ENCODE measurements around the gene HAX1. TPM values are rescaled to one million over a fixed set of nuclear protein-coding genes. Genes with fewer than 3 reads are reported as not detected.
A peak's percentile ranks its signal among the peaks of the same experiment; 100 is the strongest.
"Not testable (repeated sequence)": the region's sequence is repeated elsewhere in the genome, so short reads cannot be mapped to it uniquely, and the experiment has no call there.

Gene HAX1
- total RNA-seq, 2 experiments from 2014 or later, result 141 to 142 TPM

DNA sequence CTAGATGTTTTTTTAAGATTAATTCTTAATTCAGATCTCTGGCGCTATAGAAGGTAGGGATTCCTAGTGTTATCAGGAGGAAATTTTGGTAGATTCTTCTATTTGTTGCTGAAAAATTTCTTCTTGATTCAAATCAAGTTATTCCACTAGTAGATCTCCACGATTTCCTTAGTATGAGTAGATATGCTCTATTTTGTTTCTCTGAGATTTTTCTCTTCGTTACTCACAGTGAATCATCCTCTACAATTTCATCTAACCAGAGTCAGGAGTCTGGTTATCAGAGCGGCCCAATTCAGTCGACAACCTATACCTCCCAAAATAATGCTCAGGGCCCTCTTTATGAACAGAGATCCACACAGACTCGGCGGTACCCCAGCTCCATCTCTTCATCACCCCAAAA is 18.8 kb upstream of the HAX1 start:
- H3K27ac Mint-ChIP-seq, result no peak overlapping the region
- ChIA-PET POLR2A (no interaction called here), CTCF (interaction anchor here (0.7 kb wide), 1 partner anchor 23 kb away, joined by 3 read pairs; no protein-coding TSS in a partner anchor)
- peaks cover 79% of the 10 kb centered on the region for H3K36me3 Mint-ChIP-seq (ENCODE audit: low read depth)
- no peaks in the 10 kb centered on the region for H3K4me1 Mint-ChIP-seq
- H3K4me3 Mint-ChIP-seq, result no peak overlapping the region
- no peak for DNase-seq
- no peaks in the 10 kb centered on the region for H3K9me3 Mint-ChIP-seq
- H3K27me3 Mint-ChIP-seq, result no peaks in the 10 kb centered on the region

DNA sequence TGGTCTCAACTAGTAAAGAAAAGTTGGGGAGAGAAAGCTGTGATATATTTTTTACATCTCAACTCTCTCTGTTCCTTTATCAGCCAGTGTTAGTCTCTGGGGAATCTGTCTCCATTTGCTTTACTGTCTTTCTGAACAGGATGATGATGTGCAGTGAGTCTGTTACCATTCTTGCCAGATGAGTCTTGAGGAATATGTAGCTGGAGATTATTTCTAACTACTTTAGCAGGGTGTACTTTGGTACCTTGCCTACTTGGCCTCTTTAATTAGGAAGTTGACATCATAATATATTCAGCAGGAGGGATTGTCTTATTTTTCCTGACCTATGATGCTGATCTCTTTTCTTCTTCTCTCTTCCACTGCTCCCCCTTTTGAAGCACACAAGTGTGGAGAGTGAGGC is 15.7 kb upstream of the HAX1 start:
- CTCF ChIA-PET, result interaction anchor here (1.1 kb wide), 1 partner anchor 57 kb away, joined by 3 read pairs; no protein-coding TSS in a partner anchor
- Mint-ChIP-seq H3K4me1 (no peaks in the 10 kb centered on the region), H3K9me3 (no peaks in the 10 kb centered on the region), H3K36me3 (ENCODE audit: low read depth) (peaks cover 79% of the 10 kb centered on the region), H3K4me3 (no peak overlapping the region), H3K27me3 (no peaks in the 10 kb centered on the region), H3K27ac (no peak overlapping the region)
- DNase-seq, result no peak
- POLR2A ChIA-PET, result interaction anchor here (0.7 to 1.2 kb wide), 3 partner anchors 11 to 36 kb away, joined by 3 to 4 read pairs (median 3); partner anchors contain the start of gene UBAP2L

DNA sequence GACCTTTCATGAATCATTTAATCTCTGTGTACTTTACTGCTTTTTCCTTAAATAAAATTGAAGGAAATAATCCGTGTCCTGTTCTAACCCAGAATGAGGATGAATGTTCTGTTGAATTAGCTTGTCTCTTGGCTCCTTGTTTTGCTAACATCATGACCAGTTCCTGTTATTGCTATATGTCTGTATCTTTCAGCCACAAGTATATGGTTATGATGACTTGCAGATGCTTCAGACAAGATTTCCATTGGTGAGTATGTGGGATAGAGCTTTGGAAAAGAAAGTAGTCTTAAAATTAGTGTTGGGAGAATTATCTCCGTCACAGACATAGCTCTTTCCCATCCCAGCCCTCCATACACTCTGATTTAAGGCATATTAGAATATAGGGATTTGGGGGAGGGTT is 13.6 kb upstream of the HAX1 start:
- POLR2A ChIA-PET, result interaction anchor here (0.6 to 1.0 kb wide), 3 partner anchors 38 to 98 kb away, joined by 3 read pairs; partner anchors contain the start of gene UBAP2L

DNA sequence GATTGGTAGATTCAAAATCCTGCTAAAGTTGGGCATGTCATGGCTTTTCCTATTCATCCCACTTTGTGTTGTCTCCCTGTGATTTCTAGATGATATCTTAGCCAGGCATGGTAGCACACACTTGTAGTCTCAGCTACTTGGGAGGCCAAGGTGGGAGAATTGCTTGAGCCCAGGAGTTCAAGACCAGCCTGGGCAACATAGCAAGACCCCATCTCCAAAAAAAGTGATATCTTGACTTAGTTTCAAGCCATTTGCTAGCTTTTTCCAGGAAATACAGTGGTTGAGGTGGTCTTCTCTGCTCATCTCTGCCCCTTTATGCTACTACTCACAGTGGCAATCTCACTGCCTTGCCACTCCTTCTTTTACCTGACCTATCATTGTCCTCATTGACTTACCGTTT is 12.3 kb upstream of the HAX1 start:
- CTCF ChIA-PET, result interaction anchor here (2.9 kb wide), 1 partner anchor 75 kb away, joined by 10 read pairs; no protein-coding TSS in a partner anchor
- peaks cover 20% of the 10 kb centered on the region for H3K4me1 Mint-ChIP-seq
- POLR2A ChIA-PET, result interaction anchor here (1.0 kb wide), 1 partner anchor 40 kb away, joined by 3 read pairs; the partner anchor contains the start of gene UBAP2L
- H3K27me3 Mint-ChIP-seq, result no peaks in the 10 kb centered on the region
- H3K27ac Mint-ChIP-seq, result no peak overlapping the region
- no peak for DNase-seq
- H3K36me3 Mint-ChIP-seq (ENCODE audit: low read depth), result peaks cover 91% of the 10 kb centered on the region
- no peak overlapping the region for H3K4me3 Mint-ChIP-seq
- no peaks in the 10 kb centered on the region for H3K9me3 Mint-ChIP-seq

More for the DNA sequence above, 13.6 kb upstream of the HAX1 start:
- H3K9me3 Mint-ChIP-seq, result no peaks in the 10 kb centered on the region
- DNase-seq, result no peak
- H3K36me3 Mint-ChIP-seq (ENCODE audit: low read depth), result peaks cover 92% of the 10 kb centered on the region
- H3K27ac Mint-ChIP-seq, result no peak overlapping the region
- H3K4me1 Mint-ChIP-seq, result peaks cover 8% of the 10 kb centered on the region
- no peaks in the 10 kb centered on the region for H3K27me3 Mint-ChIP-seq
- CTCF ChIA-PET, result interaction anchor here (0.6 to 2.9 kb wide), 6 partner anchors 13 to 275 kb away, joined by 3 to 10 read pairs (median 3); no protein-coding TSS in a partner anchor
- no peak overlapping the region for H3K4me3 Mint-ChIP-seq

DNA sequence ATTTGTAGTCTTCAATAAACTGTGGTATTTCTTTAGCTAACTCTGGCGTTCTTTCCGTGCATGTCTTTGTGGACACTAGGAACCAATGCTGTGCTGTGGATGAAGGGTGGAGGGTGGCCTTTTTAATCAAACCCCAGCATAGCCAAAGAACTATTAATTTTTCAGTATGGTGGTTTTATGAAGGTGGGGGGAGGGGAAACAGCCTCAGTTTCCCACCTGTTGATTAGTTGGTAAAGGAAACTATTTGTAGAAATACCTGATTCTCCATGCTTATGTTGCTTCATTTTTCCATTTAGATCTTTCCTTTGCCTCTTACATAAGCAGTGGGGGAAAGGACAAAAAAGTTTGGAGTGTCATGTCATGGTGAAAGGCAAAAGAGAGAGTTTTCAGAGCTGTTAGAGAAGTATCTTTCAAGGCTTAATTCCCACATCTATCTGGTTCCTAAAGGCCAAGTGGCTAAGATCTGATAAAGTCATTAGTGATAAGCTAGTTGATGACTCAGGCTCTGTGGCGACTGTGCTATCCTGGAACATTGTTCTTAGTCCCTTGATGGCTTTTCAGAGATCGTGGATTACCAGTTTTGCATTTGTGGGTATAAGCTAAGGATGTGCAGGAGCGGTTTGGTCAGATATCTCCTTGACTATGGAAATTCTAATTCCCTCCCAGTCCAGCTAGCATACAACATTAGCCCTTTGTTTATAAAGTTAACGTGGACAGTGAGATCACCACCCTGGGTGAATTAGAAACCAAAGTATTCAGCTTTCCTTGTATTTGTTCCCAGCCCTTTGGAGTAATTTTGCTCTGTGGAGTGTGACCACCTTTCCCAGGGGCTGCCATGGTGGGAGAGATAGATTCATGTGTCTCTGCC is 8.7 kb upstream of the HAX1 start:
- H3K36me3 Mint-ChIP-seq (ENCODE audit: low read depth), result peaks cover 69% of the 10 kb centered on the region
- DNase-seq, result no peak
- peaks cover 29% of the 10 kb centered on the region for H3K4me1 Mint-ChIP-seq
- POLR2A ChIA-PET, result interaction anchor here (0.9 to 3.5 kb wide), 4 partner anchors 10 to 83 kb away, joined by 3 to 15 read pairs (median 5); partner anchors contain the start of gene UBAP2L
- peak overlapping the region; percentile 45 for H3K27ac Mint-ChIP-seq
- CTCF ChIA-PET, result interaction anchor here (0.9 to 1.8 kb wide), 3 partner anchors 13 to 71 kb away, joined by 4 to 6 read pairs (median 5); no protein-coding TSS in a partner anchor
- H3K4me3 Mint-ChIP-seq, result no peak overlapping the region
- no peaks in the 10 kb centered on the region for H3K9me3 Mint-ChIP-seq
- H3K27me3 Mint-ChIP-seq, result no peaks in the 10 kb centered on the region

DNA sequence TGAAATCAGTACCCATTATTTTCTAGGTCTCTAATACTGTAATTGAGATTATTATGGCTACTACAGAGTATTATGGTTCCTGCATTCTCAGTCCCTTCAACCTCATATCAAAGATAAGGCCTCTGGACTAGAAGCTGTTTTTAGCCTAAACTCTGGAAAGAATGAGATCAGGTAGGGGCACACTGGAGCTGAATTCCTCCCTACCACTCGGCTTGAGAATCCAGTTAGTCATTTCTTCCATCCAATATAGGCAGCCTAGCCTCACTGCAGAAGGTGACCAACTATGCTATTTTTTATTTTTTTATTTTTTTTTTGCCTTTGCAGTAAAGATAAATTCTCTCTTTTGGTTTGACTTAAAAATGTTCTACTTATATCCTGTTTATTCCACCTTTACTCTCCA is 8.0 kb upstream of the HAX1 start:
- no peak overlapping the region for H3K4me3 Mint-ChIP-seq
- POLR2A ChIA-PET, result interaction anchor here (1.3 to 3.5 kb wide), 3 partner anchors 19 to 83 kb away, joined by 3 to 15 read pairs (median 7); partner anchors contain the start of gene UBAP2L
- CTCF ChIA-PET, result interaction anchor here (1.8 kb wide), 1 partner anchor 12 kb away, joined by 4 read pairs; no protein-coding TSS in a partner anchor
- H3K27ac Mint-ChIP-seq, result peak overlapping the region; percentile 36
- H3K4me1 Mint-ChIP-seq, result peaks cover 29% of the 10 kb centered on the region
- no peaks in the 10 kb centered on the region for H3K9me3 Mint-ChIP-seq
- no peaks in the 10 kb centered on the region for H3K27me3 Mint-ChIP-seq
- DNase-seq, result no peak
- H3K36me3 Mint-ChIP-seq (ENCODE audit: low read depth), result peaks cover 73% of the 10 kb centered on the region

DNA sequence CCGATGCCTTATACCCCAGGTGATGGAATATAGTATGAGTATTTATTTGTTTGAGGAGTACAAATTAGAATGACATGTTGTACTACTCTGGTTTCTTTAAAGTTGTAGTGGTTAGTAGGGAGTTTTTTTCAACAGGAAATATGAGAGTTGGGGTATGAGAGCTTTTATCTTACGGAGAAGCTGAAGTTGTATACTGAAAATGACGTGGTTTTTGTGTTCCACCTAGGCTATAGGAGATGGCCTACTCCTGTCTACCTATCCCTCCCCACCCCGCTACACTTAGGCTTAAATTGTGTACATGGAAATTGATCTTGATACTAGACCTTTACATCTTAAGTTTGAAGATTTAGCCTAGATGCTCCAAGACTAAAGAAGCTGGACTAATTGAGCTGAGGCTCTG is 6.8 kb upstream of the HAX1 start:
- peaks cover 32% of the 10 kb centered on the region for H3K4me1 Mint-ChIP-seq
- H3K27ac Mint-ChIP-seq, result peak overlapping the region; percentile 66
- no peak for DNase-seq
- no peaks in the 10 kb centered on the region for H3K9me3 Mint-ChIP-seq
- H3K36me3 Mint-ChIP-seq (ENCODE audit: low read depth), result peaks cover 73% of the 10 kb centered on the region
- ChIA-PET POLR2A (interaction anchor here (2.1 to 3.5 kb wide), 2 partner anchors 45 to 85 kb away, joined by 7 to 15 read pairs; partner anchors contain the start of gene UBAP2L), CTCF (interaction anchor here (0.6 to 1.4 kb wide), 2 partner anchors 15 to 70 kb away, joined by 3 to 8 read pairs; no protein-coding TSS in a partner anchor)
- H3K27me3 Mint-ChIP-seq, result no peaks in the 10 kb centered on the region
- no peak overlapping the region for H3K4me3 Mint-ChIP-seq

DNA sequence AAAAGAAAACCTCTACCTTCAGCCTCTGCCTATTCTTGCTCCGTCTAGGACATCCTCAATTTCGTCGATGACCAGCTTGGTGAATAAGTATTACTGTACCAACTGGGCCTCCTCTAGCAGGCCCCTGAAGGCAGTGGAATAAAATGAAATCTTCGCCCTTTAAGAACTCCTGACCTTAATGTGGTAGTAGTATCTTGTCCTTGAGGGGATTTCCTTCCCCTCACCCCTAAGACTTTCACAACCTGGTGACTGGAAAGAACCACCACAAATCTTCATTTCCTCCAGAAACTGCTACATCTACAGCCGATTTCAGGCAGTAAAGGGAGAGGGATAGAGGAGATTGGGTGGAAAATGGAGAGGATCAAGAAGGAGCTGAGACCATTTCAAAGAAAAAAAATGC is 1.6 kb upstream of the HAX1 start:
- Mint-ChIP-seq H3K27ac (peak overlapping the region; percentile 94), H3K36me3 (ENCODE audit: low read depth) (peaks cover 64% of the 10 kb centered on the region), H3K9me3 (no peaks in the 10 kb centered on the region), H3K4me1 (peaks cover 46% of the 10 kb centered on the region), H3K4me3 (peak overlapping the region; percentile 13), H3K27me3 (no peaks in the 10 kb centered on the region)
- CTCF ChIA-PET, result interaction anchor here (1.2 to 2.0 kb wide), 5 partner anchors 52 to 280 kb away, joined by 3 to 15 read pairs (median 6); partner anchors contain the start of gene RPS27
- POLR2A ChIA-PET, result interaction anchor here (1.8 to 4.6 kb wide), 3 partner anchors 52 to 280 kb away, joined by 4 to 34 read pairs (median 6); partner anchors contain the start of gene RPS27
- DNase-seq, result no peak

DNA sequence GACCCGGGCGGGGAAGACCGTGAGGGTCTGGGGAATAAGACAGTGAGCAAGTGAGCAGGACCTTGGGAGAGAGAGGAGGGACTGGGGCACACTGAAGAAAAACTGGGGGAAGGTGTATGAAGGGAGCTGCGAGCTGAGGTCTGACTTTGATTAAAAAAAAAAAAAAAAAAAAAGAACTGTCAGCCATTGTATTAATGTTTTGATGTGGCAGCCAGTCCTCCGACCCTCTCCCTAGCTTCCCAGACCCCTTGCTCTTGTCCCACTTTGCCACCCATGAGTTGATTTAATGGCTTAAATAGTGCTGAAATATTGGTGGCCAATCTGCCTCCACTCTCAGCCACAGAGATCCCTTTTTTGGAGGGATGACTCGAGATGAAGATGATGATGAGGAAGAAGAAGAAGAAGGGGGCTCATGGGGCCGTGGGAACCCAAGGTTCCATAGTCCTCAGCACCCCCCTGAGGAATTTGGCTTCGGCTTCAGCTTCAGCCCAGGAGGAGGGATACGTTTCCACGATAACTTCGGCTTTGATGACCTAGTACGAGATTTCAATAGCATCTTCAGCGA is 652 bp downstream of the HAX1 start:
- Mint-ChIP-seq H3K27me3 (no peaks in the 10 kb centered on the region), H3K4me1 (peaks cover 43% of the 10 kb centered on the region), H3K27ac (peak overlapping the region; percentile 94), H3K36me3 (ENCODE audit: low read depth) (peaks cover 67% of the 10 kb centered on the region), H3K9me3 (no peaks in the 10 kb centered on the region), H3K4me3 (peak overlapping the region; percentile 91)
- ChIA-PET POLR2A (interaction anchor here (0.6 to 4.6 kb wide), 12 partner anchors 10 to 295 kb away, joined by 3 to 34 read pairs (median 4); partner anchors contain the start of gene JTB), CTCF (interaction anchor here (0.7 to 4.1 kb wide), 6 partner anchors 53 to 274 kb away, joined by 4 to 44 read pairs (median 4); no protein-coding TSS in a partner anchor)
- DNase-seq, result no peak

DNA sequence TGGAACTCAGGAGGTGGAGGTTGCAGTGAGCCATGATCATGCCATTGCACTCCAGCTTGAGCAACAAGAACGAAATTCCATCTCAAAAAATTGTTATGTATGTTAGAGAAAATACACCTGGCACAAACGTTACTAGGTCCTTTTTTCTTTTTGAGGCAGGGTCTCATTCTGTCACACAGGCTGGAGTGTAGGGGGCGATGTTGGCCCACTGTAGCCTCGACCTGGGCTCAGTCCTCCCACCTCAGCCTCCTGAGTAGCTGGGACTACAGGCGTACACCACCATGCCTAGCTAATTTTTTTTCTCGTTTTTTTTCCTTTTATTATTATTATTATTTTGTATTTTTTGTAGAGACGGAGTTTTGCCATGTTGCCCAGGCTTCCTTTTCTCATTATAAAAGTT is 4.4 kb downstream of the HAX1 start:
- H3K27me3 Mint-ChIP-seq, result no peaks in the 10 kb centered on the region
- POLR2A ChIA-PET, result interaction anchor here (1.6 kb wide), 1 partner anchor 127 kb away, joined by 4 read pairs; no protein-coding TSS in a partner anchor

DNA sequence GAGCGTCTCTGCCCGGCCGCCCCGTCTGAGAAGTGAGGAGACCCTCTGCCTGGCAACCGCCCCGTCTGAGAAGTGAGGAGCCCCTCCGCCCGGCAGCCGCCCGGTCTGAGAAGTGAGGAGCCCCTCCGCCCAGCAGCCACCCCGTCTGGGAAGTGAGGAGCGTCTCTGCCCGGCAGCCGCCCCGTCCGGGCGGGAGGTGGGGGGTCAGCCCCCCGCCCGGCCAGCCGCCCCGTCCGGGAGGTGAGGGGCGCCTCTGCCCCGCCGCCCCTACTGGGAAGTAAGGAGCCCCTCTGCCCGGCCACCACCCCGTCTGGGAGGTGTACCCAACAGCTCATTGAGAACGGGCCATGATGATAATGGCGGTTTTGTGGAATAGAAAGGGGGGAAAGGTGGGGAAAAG is 15.2 kb downstream of the HAX1 start:
- CTCF ChIA-PET; H3K9me3 Mint-ChIP-seq; H3K27ac Mint-ChIP-seq; H3K27me3 Mint-ChIP-seq; H3K4me1 Mint-ChIP-seq; H3K36me3 Mint-ChIP-seq (ENCODE audit: low read depth); DNase-seq; H3K4me3 Mint-ChIP-seq; POLR2A ChIA-PET: not testable (repeated sequence)

More for the DNA sequence above, 4.4 kb downstream of the HAX1 start:
- Mint-ChIP-seq H3K4me1 (peaks cover 30% of the 10 kb centered on the region), H3K9me3 (no peaks in the 10 kb centered on the region), H3K27ac (no peak overlapping the region), H3K36me3 (ENCODE audit: low read depth) (peaks cover 43% of the 10 kb centered on the region), H3K4me3 (no peak overlapping the region)
- CTCF ChIA-PET, result interaction anchor here (0.6 to 2.9 kb wide), 11 partner anchors 12 to 202 kb away, joined by 3 to 36 read pairs (median 6); no protein-coding TSS in a partner anchor
- DNase-seq, result peak; percentile 53

DNA sequence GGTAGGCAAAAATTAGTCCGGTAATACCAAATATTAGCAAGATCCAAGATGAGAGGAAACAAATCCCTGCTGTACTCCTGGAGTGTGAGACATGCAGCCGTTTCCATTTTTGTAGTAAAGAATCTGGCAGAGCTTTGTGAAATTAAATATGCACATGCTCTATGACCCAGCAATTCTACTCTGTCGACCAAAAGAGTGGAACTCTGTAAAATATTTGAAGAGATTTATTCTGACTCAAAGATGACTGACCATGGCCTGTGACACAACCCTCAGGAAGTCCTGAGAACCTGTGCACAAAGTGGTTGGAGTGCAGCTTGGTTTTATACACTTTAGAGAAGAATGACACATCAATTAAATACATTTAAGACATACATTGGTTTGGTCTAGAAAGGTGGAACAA is 16.2 kb downstream of the HAX1 start:
- Mint-ChIP-seq H3K27ac (no peak overlapping the region), H3K9me3 (peaks cover 4% of the 10 kb centered on the region), H3K27me3 (peaks cover 11% of the 10 kb centered on the region), H3K4me3 (no peak overlapping the region), H3K36me3 (ENCODE audit: low read depth) (peaks cover 3% of the 10 kb centered on the region), H3K4me1 (no peaks in the 10 kb centered on the region)
- no peak for DNase-seq
- ChIA-PET POLR2A (interaction anchor here (0.5 kb wide), 1 partner anchor 104 kb away, joined by 3 read pairs; no protein-coding TSS in a partner anchor), CTCF (interaction anchor here (1.4 kb wide), 1 partner anchor 47 kb away, joined by 7 read pairs; no protein-coding TSS in a partner anchor)

All from activated CD4-positive, alpha-beta memory T cell treated with anti-CD3 and anti-CD28 coated beads, Interleukin-2, amount 10 ng/mL, durations not matched to agents 7 days and 5 days (primary cell).